IMR-90 (cell line): ENCODE measurements around the gene RPL23.

Source experiments
- BHLHE40 ChIP-seq: fragments of 150-350 bp; IDR thresholded peaks from 2 replicates; pipeline ENCODE4 v1.6.1; 2016; ENCODE audit warnings: mild to moderate bottlenecking, low read depth, low read length
- TF ChIP-seq, protein P1 (sequence below): fragments of 150-350 bp; IDR thresholded peaks from 2 replicates; pipeline ENCODE4 v1.6.1; 2017; ENCODE audit warnings: mild to moderate bottlenecking, antibody characterized with exemption, low read length, low read depth
- TF ChIP-seq, protein P2 (sequence below): conservative IDR thresholded peaks from 2 replicates; pipeline ENCODE4 v1.5.1; 2012; ENCODE audit warnings: mild to moderate bottlenecking, low read depth, low read length, improper control_type of control experiment

- TF ChIP-seq BHLHE40 = no peak
- TF ChIP-seq, protein P1, sequence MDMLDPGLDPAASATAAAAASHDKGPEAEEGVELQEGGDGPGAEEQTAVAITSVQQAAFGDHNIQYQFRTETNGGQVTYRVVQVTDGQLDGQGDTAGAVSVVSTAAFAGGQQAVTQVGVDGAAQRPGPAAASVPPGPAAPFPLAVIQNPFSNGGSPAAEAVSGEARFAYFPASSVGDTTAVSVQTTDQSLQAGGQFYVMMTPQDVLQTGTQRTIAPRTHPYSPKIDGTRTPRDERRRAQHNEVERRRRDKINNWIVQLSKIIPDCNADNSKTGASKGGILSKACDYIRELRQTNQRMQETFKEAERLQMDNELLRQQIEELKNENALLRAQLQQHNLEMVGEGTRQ = no peak
- TF ChIP-seq, protein P2, sequence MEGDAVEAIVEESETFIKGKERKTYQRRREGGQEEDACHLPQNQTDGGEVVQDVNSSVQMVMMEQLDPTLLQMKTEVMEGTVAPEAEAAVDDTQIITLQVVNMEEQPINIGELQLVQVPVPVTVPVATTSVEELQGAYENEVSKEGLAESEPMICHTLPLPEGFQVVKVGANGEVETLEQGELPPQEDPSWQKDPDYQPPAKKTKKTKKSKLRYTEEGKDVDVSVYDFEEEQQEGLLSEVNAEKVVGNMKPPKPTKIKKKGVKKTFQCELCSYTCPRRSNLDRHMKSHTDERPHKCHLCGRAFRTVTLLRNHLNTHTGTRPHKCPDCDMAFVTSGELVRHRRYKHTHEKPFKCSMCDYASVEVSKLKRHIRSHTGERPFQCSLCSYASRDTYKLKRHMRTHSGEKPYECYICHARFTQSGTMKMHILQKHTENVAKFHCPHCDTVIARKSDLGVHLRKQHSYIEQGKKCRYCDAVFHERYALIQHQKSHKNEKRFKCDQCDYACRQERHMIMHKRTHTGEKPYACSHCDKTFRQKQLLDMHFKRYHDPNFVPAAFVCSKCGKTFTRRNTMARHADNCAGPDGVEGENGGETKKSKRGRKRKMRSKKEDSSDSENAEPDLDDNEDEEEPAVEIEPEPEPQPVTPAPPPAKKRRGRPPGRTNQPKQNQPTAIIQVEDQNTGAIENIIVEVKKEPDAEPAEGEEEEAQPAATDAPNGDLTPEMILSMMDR = no peak
Measured at GRCh38 chr17:38874505-38875400, 21.2 kb upstream of the RPL23 start.
